GM10266 (cell line): Measurements from ENCODE around the gene KATNAL1.

Source experiments
- DNase-seq: peaks from one replicate; pipeline ENCODE4 v3.0.0; 2012; ENCODE audit errors: extremely low spot score
- CTCF ChIP-seq: IDR thresholded peaks from 2 replicates; pipeline ENCODE4 v1.5.1; 2012; ENCODE audit warnings: mild to moderate bottlenecking, low read depth; ENCODE audit not compliant: control insufficient read depth, insufficient read depth; ENCODE audit errors: missing control alignments

The KATNAL1 gene

GRCh38 chr13:30165071-30165470, 142.3 kb downstream of the KATNAL1 start:
- DNase-seq = no peak
- TF ChIP-seq CTCF = no peak

- TF ChIP-seq CTCF = no peak
- no peak for DNase-seq
These were observed 143.2 kb downstream of the KATNAL1 start for GRCh38 chr13:30164146-30164545.

GRCh38 chr13:30163441-30163840, 143.9 kb downstream of the KATNAL1 start:
- DNase-seq = no peak
- TF ChIP-seq CTCF = no peak

DNA sequence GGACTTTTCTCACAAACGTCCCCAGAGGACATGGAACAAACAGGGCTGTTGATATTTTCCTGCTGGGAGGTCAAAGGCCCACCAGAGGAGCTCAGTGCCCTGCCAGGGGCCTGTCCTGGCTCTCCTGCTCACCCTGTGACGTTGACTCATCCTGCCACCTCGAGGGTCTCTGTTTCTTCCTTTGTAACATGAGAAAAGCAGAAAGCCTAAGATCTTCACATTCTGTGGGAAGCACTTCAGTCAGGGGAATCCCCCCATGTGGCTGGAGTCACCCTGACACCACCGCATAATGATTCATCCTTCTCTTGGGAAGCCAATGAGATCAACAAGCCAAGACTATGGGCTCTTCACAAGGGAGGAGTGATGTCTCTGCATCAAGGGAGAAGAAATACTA, 147.9 kb downstream of the KATNAL1 start:
- TF ChIP-seq CTCF = no peak
- DNase-seq = no peak

DNA sequence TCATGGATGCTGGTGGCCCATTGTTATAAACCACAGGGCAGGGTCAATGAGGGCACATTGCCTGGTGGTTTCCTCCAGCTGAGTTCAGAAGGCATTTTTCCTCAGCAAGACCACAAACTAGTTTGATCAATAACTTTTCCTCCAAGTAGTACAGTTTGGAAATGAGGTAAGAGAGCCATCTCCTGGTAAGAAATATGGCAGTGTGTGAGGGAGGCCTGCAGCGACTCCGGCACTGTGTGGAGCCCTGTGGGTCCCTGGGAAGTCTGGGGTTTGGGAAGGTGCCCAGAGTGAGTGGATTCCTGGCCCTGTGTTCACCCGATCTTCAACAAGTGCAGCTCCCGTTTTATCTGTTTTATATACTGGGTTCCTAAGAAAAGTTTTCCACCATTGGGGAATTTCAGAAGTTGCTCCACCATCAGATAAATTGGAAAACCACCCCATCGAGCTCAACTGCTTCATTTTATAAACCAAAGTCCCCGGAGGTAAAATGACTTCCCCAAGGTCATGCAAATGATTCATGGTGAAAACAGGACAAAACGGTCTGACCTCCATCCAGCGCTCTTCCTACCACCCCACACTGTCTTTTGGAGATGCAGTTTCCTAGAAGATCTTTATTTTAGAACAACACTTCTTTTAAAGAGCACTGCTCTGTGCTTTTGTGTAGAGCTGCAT, 148.4 kb downstream of the KATNAL1 start:
- no peak for DNase-seq
- TF ChIP-seq CTCF = peak; percentile 36

- TF ChIP-seq CTCF = no peak
- DNase-seq = peak; percentile 68
These were observed 149.7 kb downstream of the KATNAL1 start for GRCh38 chr13:30157616-30157993.

- no peak for DNase-seq
- TF ChIP-seq CTCF = no peak
These were observed 150.3 kb downstream of the KATNAL1 start for GRCh38 chr13:30156826-30157615.
